ENCODE measurements around the gene KRT76. TPM values are rescaled to one million over a fixed set of nuclear protein-coding genes. Genes with fewer than 3 reads are reported as not detected.

Gene KRT76
- total RNA-seq, 1 experiment from 2014 or later: not detected

DNA sequence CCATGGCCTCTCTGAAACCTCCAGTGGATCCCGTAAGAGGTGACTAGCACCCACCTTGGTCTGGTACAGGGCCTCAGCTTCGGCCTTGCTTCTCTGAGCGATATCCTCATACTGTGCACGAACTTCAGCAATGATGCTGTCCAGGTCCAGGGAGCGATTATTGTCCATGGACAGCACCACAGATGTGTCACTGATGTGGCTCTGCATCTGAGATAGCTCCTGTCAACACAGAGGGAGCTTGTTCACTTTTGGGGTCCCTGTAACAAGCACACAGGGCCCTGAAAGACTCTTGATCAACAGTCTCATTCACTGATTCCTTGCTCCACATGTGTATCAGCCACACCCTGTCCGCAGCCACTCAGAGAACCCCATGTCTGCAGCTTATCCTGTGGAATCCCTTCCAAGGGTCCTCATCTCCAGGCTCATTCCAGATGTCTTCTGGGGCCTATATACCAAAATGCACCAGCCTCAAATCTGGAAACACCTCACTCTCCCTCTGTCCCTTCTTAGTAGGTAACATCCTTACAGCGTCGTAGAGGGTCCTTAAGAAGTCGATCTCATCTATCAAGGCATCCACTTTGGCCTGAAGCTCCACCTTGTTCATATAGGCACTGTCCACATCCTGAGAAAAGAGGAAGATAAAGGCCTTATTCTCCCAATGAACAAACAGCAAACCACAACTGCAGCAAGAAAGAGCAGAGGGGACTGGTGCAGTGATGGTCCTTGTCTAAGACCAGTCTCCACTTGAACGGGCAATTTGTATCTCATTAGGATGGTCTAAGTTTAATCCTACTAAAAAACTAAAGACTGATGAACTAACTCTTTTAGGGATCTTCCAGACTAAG lies 15.3 kb upstream of the KRT76 start:
- no peaks in the 10 kb centered on the region for H3K4me1 ChIP-seq
- intact Hi-C loops (cut with micrococcal nuclease; ENCODE audit: unreplicated experiment): no loop called here
- H3K4me3 ChIP-seq (ENCODE audit: low read depth, low read length): no peak overlapping the region
- H3K36me3 ChIP-seq (ENCODE audit: control insufficient read depth, insufficient read depth, low read length): no peaks in the 10 kb centered on the region
- ChIA-PET CTCF (no interaction called here), POLR2A (no interaction called here)
- no peaks in the 10 kb centered on the region for H3K27me3 ChIP-seq (replicated peaks; ENCODE audit: control insufficient read depth, insufficient read depth, low read length)
- no peaks in the 10 kb centered on the region for H3K36me3 Mint-ChIP-seq (ENCODE audit: insufficient read depth, unreplicated experiment)
- TF ChIP-seq, protein P1, sequence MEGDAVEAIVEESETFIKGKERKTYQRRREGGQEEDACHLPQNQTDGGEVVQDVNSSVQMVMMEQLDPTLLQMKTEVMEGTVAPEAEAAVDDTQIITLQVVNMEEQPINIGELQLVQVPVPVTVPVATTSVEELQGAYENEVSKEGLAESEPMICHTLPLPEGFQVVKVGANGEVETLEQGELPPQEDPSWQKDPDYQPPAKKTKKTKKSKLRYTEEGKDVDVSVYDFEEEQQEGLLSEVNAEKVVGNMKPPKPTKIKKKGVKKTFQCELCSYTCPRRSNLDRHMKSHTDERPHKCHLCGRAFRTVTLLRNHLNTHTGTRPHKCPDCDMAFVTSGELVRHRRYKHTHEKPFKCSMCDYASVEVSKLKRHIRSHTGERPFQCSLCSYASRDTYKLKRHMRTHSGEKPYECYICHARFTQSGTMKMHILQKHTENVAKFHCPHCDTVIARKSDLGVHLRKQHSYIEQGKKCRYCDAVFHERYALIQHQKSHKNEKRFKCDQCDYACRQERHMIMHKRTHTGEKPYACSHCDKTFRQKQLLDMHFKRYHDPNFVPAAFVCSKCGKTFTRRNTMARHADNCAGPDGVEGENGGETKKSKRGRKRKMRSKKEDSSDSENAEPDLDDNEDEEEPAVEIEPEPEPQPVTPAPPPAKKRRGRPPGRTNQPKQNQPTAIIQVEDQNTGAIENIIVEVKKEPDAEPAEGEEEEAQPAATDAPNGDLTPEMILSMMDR (IDR thresholded peaks at IDR 0.05; ENCODE audit: insufficient read depth in 1 of 2, low read depth in 1 of 2, low read length in 1 of 2, severe bottlenecking in 1 of 2, unreplicated experiment in 1 of 2): no peak
- H3K4me3 Mint-ChIP-seq (ENCODE audit: unreplicated experiment): no peak overlapping the region
- BruUV-seq (replicated peaks): no TSS peak
- H3K9me3 Mint-ChIP-seq (ENCODE audit: unreplicated experiment): no peaks in the 10 kb centered on the region
- no peaks in the 10 kb centered on the region for H3K4me1 Mint-ChIP-seq (ENCODE audit: low read depth, unreplicated experiment)
- DNase-seq: no peak
- H3K27ac Mint-ChIP-seq (ENCODE audit: unreplicated experiment): no peak overlapping the region
- H3K27me3 Mint-ChIP-seq (ENCODE audit: insufficient read depth, unreplicated experiment): no peaks in the 10 kb centered on the region
- no peaks in the 10 kb centered on the region for H3K9me3 ChIP-seq

DNA sequence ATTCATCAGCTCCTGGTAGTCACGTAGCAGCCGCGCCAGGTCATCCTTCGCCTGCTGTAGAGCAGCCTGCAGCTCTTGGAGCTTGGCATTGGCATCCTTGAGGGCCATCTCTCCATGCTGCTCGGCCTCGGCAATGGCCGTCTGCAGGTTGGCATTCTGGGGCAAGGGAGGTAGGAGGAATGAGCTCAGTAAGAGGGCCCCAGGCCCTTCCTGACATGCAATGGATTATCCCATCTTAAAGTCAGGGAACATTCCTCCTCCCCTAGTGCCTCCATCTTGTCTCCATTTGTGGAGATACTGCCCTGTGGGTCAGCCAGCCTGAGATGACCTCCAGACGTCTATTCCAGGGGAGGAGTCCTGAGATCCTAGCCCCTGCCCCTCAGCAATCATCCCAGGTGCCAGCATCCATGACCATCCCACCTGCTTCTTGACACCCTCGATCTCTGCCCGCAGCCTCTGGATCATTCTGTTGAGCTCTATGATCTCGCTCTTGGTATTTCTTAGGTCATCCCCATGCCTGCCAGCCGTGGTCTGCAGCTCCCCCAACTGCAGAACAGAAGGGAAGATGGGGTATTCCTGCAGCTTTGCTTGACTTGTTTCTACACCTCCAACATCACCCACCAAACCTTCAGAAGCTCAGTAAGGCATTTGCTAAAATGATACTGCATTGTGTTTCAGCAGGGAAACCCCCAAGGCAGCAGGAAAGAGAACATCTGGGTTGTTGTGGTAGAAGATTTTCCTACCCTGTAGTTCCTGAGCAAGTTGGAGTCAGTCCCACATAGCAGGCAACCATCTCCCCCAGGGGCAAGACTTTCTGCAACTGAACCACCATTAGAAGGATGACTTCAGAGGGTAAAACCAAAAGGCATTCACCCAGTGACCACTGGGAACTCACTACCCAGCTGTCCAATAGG lies 14.4 kb upstream of the KRT76 start:
- Mint-ChIP-seq H3K4me3 (ENCODE audit: unreplicated experiment) (no peak overlapping the region), H3K9me3 (ENCODE audit: unreplicated experiment) (no peaks in the 10 kb centered on the region), H3K4me1 (ENCODE audit: low read depth, unreplicated experiment) (no peaks in the 10 kb centered on the region), H3K36me3 (ENCODE audit: insufficient read depth, unreplicated experiment) (no peaks in the 10 kb centered on the region), H3K27ac (ENCODE audit: unreplicated experiment) (no peak overlapping the region), H3K27me3 (ENCODE audit: insufficient read depth, unreplicated experiment) (no peaks in the 10 kb centered on the region)
- TF ChIP-seq, protein P1 (IDR thresholded peaks at IDR 0.05; ENCODE audit: insufficient read depth in 1 of 2, low read depth in 1 of 2, low read length in 1 of 2, severe bottlenecking in 1 of 2, unreplicated experiment in 1 of 2): no peak
- no TSS peak for BruUV-seq (replicated peaks)
- H3K27me3 ChIP-seq (replicated peaks; ENCODE audit: control insufficient read depth, insufficient read depth, low read length): no peaks in the 10 kb centered on the region
- no peak overlapping the region for H3K4me3 ChIP-seq (ENCODE audit: low read depth, low read length)
- no peaks in the 10 kb centered on the region for H3K9me3 ChIP-seq
- H3K36me3 ChIP-seq (ENCODE audit: control insufficient read depth, insufficient read depth, low read length): no peaks in the 10 kb centered on the region
- ChIA-PET CTCF (no interaction called here), POLR2A (interaction anchor here (0.5 kb wide), 1 partner anchor 211 kb away, joined by 3 read pairs; no protein-coding TSS in a partner anchor)
- intact Hi-C loops (cut with micrococcal nuclease; ENCODE audit: unreplicated experiment): no loop called here
- no peaks in the 10 kb centered on the region for H3K4me1 ChIP-seq
- no peak for DNase-seq

DNA sequence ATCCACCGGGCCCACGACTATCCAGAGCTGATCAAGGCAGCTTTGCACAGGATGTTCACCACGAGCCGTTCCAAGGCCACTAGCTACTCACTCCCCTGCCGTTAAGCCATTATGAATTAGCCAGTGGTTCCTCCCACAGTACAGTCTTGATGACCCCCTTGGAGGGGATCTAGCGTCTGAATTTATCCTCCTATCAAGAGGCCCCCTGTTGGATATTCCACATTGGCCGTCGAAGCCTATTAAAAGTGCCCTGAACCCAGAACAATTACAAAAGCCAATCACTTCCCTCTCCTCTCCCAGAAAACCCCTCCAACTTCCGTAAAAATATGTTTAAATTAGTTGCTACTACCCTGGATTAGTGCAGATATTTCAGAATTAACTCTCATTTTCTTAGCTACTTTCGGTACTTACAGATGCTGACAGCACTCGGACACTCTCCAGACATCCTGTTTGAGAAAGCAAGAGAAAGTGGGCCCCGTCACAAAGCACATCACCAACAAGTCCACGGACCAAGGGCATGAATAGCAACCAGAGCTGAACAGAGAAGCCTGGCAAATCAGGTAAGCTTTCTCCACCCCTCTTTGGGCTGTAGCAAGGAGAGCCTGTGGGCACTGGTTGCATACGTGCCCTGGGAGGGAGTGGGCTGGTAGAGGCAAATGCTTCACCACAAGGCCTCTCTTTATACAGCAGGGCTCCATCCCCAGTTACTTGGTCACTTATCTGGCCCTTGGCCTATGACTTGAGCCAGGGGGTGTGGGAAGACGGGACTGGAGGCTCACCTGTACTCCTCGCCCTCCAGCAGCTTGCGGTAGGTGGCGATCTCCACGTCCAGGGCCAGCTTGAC lies 13.5 kb upstream of the KRT76 start:
- Histone ChIP-seq H3K9me3 (no peaks in the 10 kb centered on the region), H3K36me3 (ENCODE audit: control insufficient read depth, insufficient read depth, low read length) (no peaks in the 10 kb centered on the region), H3K4me1 (no peaks in the 10 kb centered on the region), H3K4me3 (ENCODE audit: low read depth, low read length) (no peak overlapping the region), H3K27me3 (replicated peaks; ENCODE audit: control insufficient read depth, insufficient read depth, low read length) (no peaks in the 10 kb centered on the region)
- H3K9me3 Mint-ChIP-seq (ENCODE audit: unreplicated experiment): peaks cover 5% of the 10 kb centered on the region
- H3K27me3 Mint-ChIP-seq (ENCODE audit: insufficient read depth, unreplicated experiment): peaks cover 2% of the 10 kb centered on the region
- TF ChIP-seq, protein P1 (IDR thresholded peaks at IDR 0.05; ENCODE audit: insufficient read depth in 1 of 2, low read depth in 1 of 2, low read length in 1 of 2, severe bottlenecking in 1 of 2, unreplicated experiment in 1 of 2): no peak
- intact Hi-C loops (cut with micrococcal nuclease; ENCODE audit: unreplicated experiment): no loop called here
- ChIA-PET CTCF (no interaction called here), POLR2A (interaction anchor here (0.5 kb wide), 1 partner anchor 210 kb away, joined by 3 read pairs; no protein-coding TSS in a partner anchor)
- no peak overlapping the region for H3K27ac Mint-ChIP-seq (ENCODE audit: unreplicated experiment)
- DNase-seq: no peak
- BruUV-seq (replicated peaks): no TSS peak
- H3K36me3 Mint-ChIP-seq (ENCODE audit: insufficient read depth, unreplicated experiment): no peaks in the 10 kb centered on the region
- H3K4me1 Mint-ChIP-seq (ENCODE audit: low read depth, unreplicated experiment): no peaks in the 10 kb centered on the region
- no peak overlapping the region for H3K4me3 Mint-ChIP-seq (ENCODE audit: unreplicated experiment)

Measured in Caco-2 (cell line).